Activated CD8-positive, alpha-beta T cell treated with anti-CD3 and anti-CD28 coated beads for 36 hours (primary cell): Measurements from ENCODE around the gene PSMC1. TPM values are rescaled to one million over a fixed set of nuclear protein-coding genes. Genes with fewer than 3 reads are reported as not detected.

Source experiments
- ATAC-seq: fragments of 200-7000 bp; cut with Tn5 transposase; one replicate; pipeline ENCODE4 v1.10.0; 2021; ENCODE audit warnings: mild to moderate bottlenecking, moderate library complexity
- CTCF ChIA-PET: fragments of 350-600 bp; sonication (Branson Sonifier 250); formaldehyde crosslinking; loops from one replicate; lab custom pipeline; 2021; ENCODE audit warnings: antibody characterized with exemption; lab: Charles Lee
- POLR2A ChIA-PET: fragments of 350-600 bp; sonication (Branson Sonifier 250); formaldehyde crosslinking; loops from one replicate; lab custom pipeline; 2021; ENCODE audit warnings: antibody characterized with exemption; lab: Charles Lee
- DNase-seq: peaks from one replicate; pipeline ENCODE4 v3.0.0-alpha.2; 2020
- H3K27ac Mint-ChIP-seq: one replicate; pipeline ENCODE4 v1.8.0; 2021; ENCODE audit warnings: mild to moderate bottlenecking, mixed read lengths
- H3K27me3 Mint-ChIP-seq: one replicate; pipeline ENCODE4 v1.8.0; 2021; ENCODE audit warnings: mixed read lengths
- H3K36me3 Mint-ChIP-seq: one replicate; pipeline ENCODE4 v1.8.0; 2021; ENCODE audit warnings: low read depth, mixed read lengths
- H3K4me1 Mint-ChIP-seq: one replicate; pipeline ENCODE4 v1.8.0; 2021; ENCODE audit warnings: low read depth, mixed read lengths
- H3K4me3 Mint-ChIP-seq: one replicate; pipeline ENCODE4 v1.8.0; 2021; ENCODE audit warnings: mild to moderate bottlenecking, moderate library complexity, mixed read lengths
- H3K9me3 Mint-ChIP-seq: one replicate; pipeline ENCODE4 v1.8.0; 2021; ENCODE audit warnings: mixed read lengths
- CTCF ChIP-seq: fragments of 200-600 bp; IDR thresholded peaks from one replicate; pipeline ENCODE4 v1.8.0; 2022; ENCODE audit warnings: antibody characterized with exemption, mild to moderate bottlenecking
- intact Hi-C: fragments of 100-400 bp; cut with micrococcal nuclease; formaldehyde crosslinking; loops from one replicate; pipeline ENCODE4 v1.10.0; 2022
- total RNA-seq, 2 experiments: library from RNA; stranded (reverse); gene quantifications; one replicate each; pipeline ENCODE4 v1.2.3, GENCODE V29; 2021

Gene PSMC1
- total RNA-seq, 2 experiments from 2014 or later, result 101 to 105 TPM

GRCh38 chr14:90318016-90318415, 61.7 kb downstream of the PSMC1 start:
- CTCF ChIA-PET, result interaction anchor here (0.6 to 1.9 kb wide), 2 partner anchors 16 to 31 kb away, joined by 4 to 6 read pairs; no protein-coding TSS in a partner anchor
- peaks cover 24% of the 10 kb centered on the region for H3K4me1 Mint-ChIP-seq
- H3K27ac Mint-ChIP-seq, result no peak overlapping the region
- peaks cover 7% of the 10 kb centered on the region for H3K9me3 Mint-ChIP-seq
- DNase-seq (no peak), ATAC-seq (no peak)
- POLR2A ChIA-PET, result interaction anchor here (1.1 kb wide), 1 partner anchor 10 kb away, joined by 3 read pairs; no protein-coding TSS in a partner anchor
- H3K36me3 Mint-ChIP-seq, result peaks cover 34% of the 10 kb centered on the region
- no peaks in the 10 kb centered on the region for H3K27me3 Mint-ChIP-seq
- no peak for TF ChIP-seq CTCF
- intact Hi-C loops, result no loop called here
- no peak overlapping the region for H3K4me3 Mint-ChIP-seq

GRCh38 chr14:90319173-90319572, 62.8 kb downstream of the PSMC1 start:
- Mint-ChIP-seq H3K27ac (no peak overlapping the region), H3K4me3 (no peak overlapping the region), H3K9me3 (peaks cover 7% of the 10 kb centered on the region), H3K27me3 (no peaks in the 10 kb centered on the region), H3K36me3 (peaks cover 33% of the 10 kb centered on the region), H3K4me1 (peaks cover 28% of the 10 kb centered on the region)
- POLR2A ChIA-PET, result interaction anchor here (0.8 to 1.4 kb wide), 2 partner anchors 65 to 924 kb away, joined by 3 read pairs; no protein-coding TSS in a partner anchor
- TF ChIP-seq CTCF, result no peak
- CTCF ChIA-PET, result interaction anchor here (0.8 to 0.9 kb wide), 2 partner anchors 30 to 129 kb away, joined by 3 read pairs; no protein-coding TSS in a partner anchor
- DNase-seq (no peak), ATAC-seq (no peak)
- intact Hi-C loops, result no loop called here

- intact Hi-C loops, result no loop called here
- ATAC-seq (peak; percentile 72), DNase-seq (peak; percentile 13)
- ChIA-PET POLR2A (interaction anchor here (0.8 to 1.4 kb wide), 2 partner anchors 64 to 925 kb away, joined by 3 read pairs; no protein-coding TSS in a partner anchor), CTCF (interaction anchor here (0.8 to 0.9 kb wide), 2 partner anchors 31 to 128 kb away, joined by 3 read pairs; no protein-coding TSS in a partner anchor)
- Mint-ChIP-seq H3K9me3 (peaks cover 7% of the 10 kb centered on the region), H3K36me3 (peaks cover 36% of the 10 kb centered on the region), H3K27ac (peak overlapping the region; percentile 83), H3K4me1 (peaks cover 30% of the 10 kb centered on the region), H3K27me3 (no peaks in the 10 kb centered on the region), H3K4me3 (no peak overlapping the region)
- no peak for TF ChIP-seq CTCF
These were observed 63.5 kb downstream of the PSMC1 start for GRCh38 chr14:90319634-90320541.

GRCh38 chr14:90321891-90322290, 65.5 kb downstream of the PSMC1 start:
- DNase-seq (no peak), ATAC-seq (no peak)
- CTCF ChIA-PET, result interaction anchor here (0.9 to 1.7 kb wide), 3 partner anchors 10 to 78 kb away, joined by 3 to 7 read pairs (median 3); partner anchors contain the start of gene NRDE2
- POLR2A ChIA-PET, result interaction anchor here (1.1 to 1.4 kb wide), 3 partner anchors 9 to 75 kb away, joined by 3 to 6 read pairs (median 3); partner anchors contain the start of genes CALM1 and NRDE2
- peaks cover 7% of the 10 kb centered on the region for H3K9me3 Mint-ChIP-seq
- intact Hi-C loops, result no loop called here
- H3K4me1 Mint-ChIP-seq, result peaks cover 35% of the 10 kb centered on the region
- no peaks in the 10 kb centered on the region for H3K27me3 Mint-ChIP-seq
- TF ChIP-seq CTCF, result no peak
- H3K4me3 Mint-ChIP-seq, result no peak overlapping the region
- H3K36me3 Mint-ChIP-seq, result peaks cover 27% of the 10 kb centered on the region
- H3K27ac Mint-ChIP-seq, result peak overlapping the region; percentile 40

Other genes with a start within 250 kb of the PSMC1 start
- not detected for gene KCNK13, start 194.6 kb upstream of the PSMC1 start, total RNA-seq
- 10 to 100 TPM; 19.2 to 21.0 TPM for gene NRDE2, start 75.4 kb downstream of the PSMC1 start, total RNA-seq
- 100 to 1,000 TPM; 365 to 373 TPM for gene CALM1, start 140.5 kb downstream of the PSMC1 start, total RNA-seq